ENCODE data around the gene CCP110.

CCP110 gene

GRCh38 chr16:19599968-19600716, 76.4 kb downstream of the CCP110 start:
- no peak overlapping the region for H3K4ac ChIP-seq (ENCODE audit: low read length)
- no peak overlapping the region for H3K14ac ChIP-seq (ENCODE audit: low read length)
- H3K18ac ChIP-seq (ENCODE audit: low read length): no peak overlapping the region
- H3K79me1 ChIP-seq (ENCODE audit: low read depth, low read length): no peaks in the 10 kb centered on the region
- no peak overlapping the region for H4K91ac ChIP-seq (ENCODE audit: low read depth, low read length, poor library complexity)
- no peak overlapping the region for H2BK5ac ChIP-seq (ENCODE audit: low read length)
- no CpG with 5 or more reads among the region's 5 CpGs for WGBS, 2 donors (ENCODE audit: extremely low coverage in 2 of 2, insufficient read length in 2 of 2, insufficient replicate concordance in 1 of 2)
- DNase-seq (ENCODE audit: low spot score): no peak
- H2AFZ ChIP-seq (ENCODE audit: low read length): no peak overlapping the region
- no peaks in the 10 kb centered on the region for H3K27me3 ChIP-seq (ENCODE audit: control insufficient read depth in 3 of 3, insufficient read depth in 3 of 3, low read depth in 1 of 3, low read length in 3 of 3)
- no peaks in the 10 kb centered on the region for H3K9me3 ChIP-seq (replicated peaks in 1 of 2; ENCODE audit: control insufficient read depth in 2 of 2, insufficient read depth in 1 of 2, low read depth in 1 of 2, low read length in 2 of 2)
- no peak overlapping the region for H2BK12ac ChIP-seq (ENCODE audit: low read length)
- H3K4me3 ChIP-seq (ENCODE audit: low read length in 2 of 2): no peak overlapping the region
- no peak overlapping the region for H3K4me2 ChIP-seq (ENCODE audit: insufficient read depth, low read length, poor library complexity, severe bottlenecking)
- H4K8ac ChIP-seq (ENCODE audit: low read depth, low read length): no peak overlapping the region
- peaks cover 0 to 5% of the 10 kb centered on the region in 2 donors for H3K4me1 ChIP-seq (ENCODE audit: control insufficient read depth in 2 of 2, insufficient read depth in 1 of 2, low read depth in 1 of 2, low read length in 2 of 2)
- H2BK15ac ChIP-seq (ENCODE audit: low read length): no peak overlapping the region
- H3K36me3 ChIP-seq (replicated peaks in 1 of 2; ENCODE audit: control insufficient read depth in 2 of 2, insufficient read depth in 2 of 2, low read length in 2 of 2): peaks cover 2 to 52% of the 10 kb centered on the region in 2 donors
- H2AK5ac ChIP-seq (ENCODE audit: low read depth, low read length): no peak overlapping the region
- H3K23ac ChIP-seq (ENCODE audit: low read depth, low read length, poor library complexity): no peak overlapping the region
- no peak overlapping the region for H2BK120ac ChIP-seq (ENCODE audit: low read depth, low read length)
- H3K27ac ChIP-seq (replicated peaks; ENCODE audit: low read length): no peak overlapping the region
- H3K9ac ChIP-seq (ENCODE audit: low read depth, low read length, poor library complexity): no peak overlapping the region

- Histone ChIP-seq H2BK12ac (ENCODE audit: low read length) (no peak overlapping the region), H3K27ac (replicated peaks; ENCODE audit: low read length) (no peak overlapping the region), H4K8ac (ENCODE audit: low read depth, low read length) (no peak overlapping the region), H2AFZ (ENCODE audit: low read length) (peak overlapping the region; percentile 43), H3K4ac (ENCODE audit: low read length) (no peak overlapping the region), H3K14ac (ENCODE audit: low read length) (no peak overlapping the region), H3K4me2 (ENCODE audit: insufficient read depth, low read length, poor library complexity, severe bottlenecking) (no peak overlapping the region), H4K91ac (ENCODE audit: low read depth, low read length, poor library complexity) (no peak overlapping the region), H2BK120ac (ENCODE audit: low read depth, low read length) (no peak overlapping the region), H3K9me3 (replicated peaks in 1 of 2; ENCODE audit: control insufficient read depth in 2 of 2, insufficient read depth in 1 of 2, low read depth in 1 of 2, low read length in 2 of 2) (peaks cover 0 to 8% of the 10 kb centered on the region in 2 donors), H3K27me3 (ENCODE audit: control insufficient read depth in 3 of 3, insufficient read depth in 3 of 3, low read depth in 1 of 3, low read length in 3 of 3) (no peaks in the 10 kb centered on the region), H3K9ac (ENCODE audit: low read depth, low read length, poor library complexity) (no peak overlapping the region), H3K4me1 (ENCODE audit: control insufficient read depth in 2 of 2, insufficient read depth in 1 of 2, low read depth in 1 of 2, low read length in 2 of 2) (peaks cover 0 to 2% of the 10 kb centered on the region in 2 donors), H3K23ac (ENCODE audit: low read depth, low read length, poor library complexity) (no peak overlapping the region), H3K18ac (ENCODE audit: low read length) (no peak overlapping the region), H2BK5ac (ENCODE audit: low read length) (no peak overlapping the region), H3K36me3 (replicated peaks in 1 of 2; ENCODE audit: control insufficient read depth in 2 of 2, insufficient read depth in 2 of 2, low read length in 2 of 2) (peaks cover 2 to 58% of the 10 kb centered on the region in 2 donors), H2BK15ac (ENCODE audit: low read length) (no peak overlapping the region), H3K4me3 (ENCODE audit: low read length in 2 of 2) (no peak overlapping the region), H2AK5ac (ENCODE audit: low read depth, low read length) (no peak overlapping the region), H3K79me1 (ENCODE audit: low read depth, low read length) (no peaks in the 10 kb centered on the region)
- no CpG with 5 or more reads among the region's 13 CpGs for WGBS, 2 donors (ENCODE audit: extremely low coverage in 2 of 2, insufficient read length in 2 of 2, insufficient replicate concordance in 1 of 2)
- peak; percentile 32 for DNase-seq (ENCODE audit: low spot score)
Measured at GRCh38 chr16:19601083-19601976, 77.6 kb downstream of the CCP110 start.
